CD4-positive, alpha-beta T cell treated with Interferon alpha-2 for 1 hour (primary cell): ENCODE measurements around the gene PPM1H.

Experiments used
- DNase-seq, 2 donors: peaks; one replicate each; pipeline ENCODE4 v3.0.0-alpha.2; 2020 to 2022

PPM1H gene

GRCh38 chr12:62866451-62867082 lies 68.4 kb downstream of the PPM1H start:
- DNase-seq = no peak

- DNase-seq = no peak
These were observed 69.0 kb downstream of the PPM1H start for GRCh38 chr12:62865937-62866336.

- no peak for DNase-seq
These were observed 69.9 kb downstream of the PPM1H start for GRCh38 chr12:62865065-62865464.

GRCh38 chr12:62862259-62862881 lies 72.6 kb downstream of the PPM1H start:
- no peak for DNase-seq

- DNase-seq = no peak
These were observed 73.4 kb downstream of the PPM1H start for GRCh38 chr12:62861586-62861985.

GRCh38 chr12:62860501-62861411 lies 74.2 kb downstream of the PPM1H start:
- no peak for DNase-seq

- DNase-seq = no peak
These were observed 74.9 kb downstream of the PPM1H start for GRCh38 chr12:62860020-62860419.

- DNase-seq = no peak
These were observed 75.6 kb downstream of the PPM1H start for GRCh38 chr12:62859321-62859737.

GRCh38 chr12:62856454-62856853 lies 78.5 kb downstream of the PPM1H start:
- DNase-seq = no peak

GRCh38 chr12:62854024-62854423 lies 80.9 kb downstream of the PPM1H start:
- DNase-seq = no peak

GRCh38 chr12:62849398-62849797 lies 85.6 kb downstream of the PPM1H start:
- DNase-seq = no peak

GRCh38 chr12:62848418-62848817 lies 86.5 kb downstream of the PPM1H start:
- DNase-seq = no peak

GRCh38 chr12:62847709-62848108 lies 87.2 kb downstream of the PPM1H start:
- no peak for DNase-seq

GRCh38 chr12:62846491-62846890 lies 88.5 kb downstream of the PPM1H start:
- DNase-seq = no peak

GRCh38 chr12:62844915-62845314 lies 90.0 kb downstream of the PPM1H start:
- no peak for DNase-seq

GRCh38 chr12:62843716-62844115 lies 91.2 kb downstream of the PPM1H start:
- no peak for DNase-seq

GRCh38 chr12:62841846-62842245 lies 93.1 kb downstream of the PPM1H start:
- no peak for DNase-seq

GRCh38 chr12:62840806-62841205 lies 94.1 kb downstream of the PPM1H start:
- DNase-seq = no peak

- DNase-seq = no peak
These were observed 94.9 kb downstream of the PPM1H start for GRCh38 chr12:62839869-62840660.

- DNase-seq = no peak
These were observed 99.9 kb downstream of the PPM1H start for GRCh38 chr12:62834971-62835547.

- DNase-seq = no peak
These were observed 100.5 kb downstream of the PPM1H start for GRCh38 chr12:62834406-62834805.

GRCh38 chr12:62833634-62834033 lies 101.3 kb downstream of the PPM1H start:
- DNase-seq = no peak

- no peak for DNase-seq
These were observed 102.4 kb downstream of the PPM1H start for GRCh38 chr12:62832558-62832957.
